Memory B cell (primary cell): ENCODE results near the gene SPTBN1.

Source experiments
- ATAC-seq: fragments of 150-1000 bp; cut with Tn5 transposase; 2 replicates; pipeline ENCODE4 v1.10.0; 2021; ENCODE audit warnings: low read depth, mild to moderate bottlenecking, moderate library complexity
- DNase-seq, 2 donors: peaks; one replicate each; pipeline ENCODE4 v3.0.0; 2022; ENCODE audit warnings: low spot score in 2 of 2
- H3K27ac Mint-ChIP-seq: one replicate; pipeline ENCODE4 v1.8.0; 2022; ENCODE audit warnings: mild to moderate bottlenecking, moderate library complexity, mixed read lengths
- H3K27me3 Mint-ChIP-seq: one replicate; pipeline ENCODE4 v1.8.0; 2022; ENCODE audit warnings: mixed read lengths
- H3K36me3 Mint-ChIP-seq: one replicate; pipeline ENCODE4 v1.8.0; 2022; ENCODE audit warnings: mild to moderate bottlenecking, mixed read lengths
- H3K4me1 Mint-ChIP-seq: one replicate; pipeline ENCODE4 v1.8.0; 2022; ENCODE audit warnings: mixed read lengths
- H3K4me3 Mint-ChIP-seq: one replicate; pipeline ENCODE4 v1.8.0; 2022; ENCODE audit warnings: mild to moderate bottlenecking, moderate library complexity, mixed read lengths
- H3K9me3 Mint-ChIP-seq: one replicate; pipeline ENCODE4 v1.8.0; 2022; ENCODE audit warnings: mixed read lengths

The SPTBN1 gene

GRCh38 chr2:54582987-54583386 lies 126.9 kb downstream of the SPTBN1 start:
- no peak for ATAC-seq
- peaks cover 10% of the 10 kb centered on the region for H3K36me3 Mint-ChIP-seq
- H3K4me1 Mint-ChIP-seq: peaks cover 65% of the 10 kb centered on the region
- no peaks in the 10 kb centered on the region for H3K9me3 Mint-ChIP-seq
- peak overlapping the region; percentile 37 for H3K4me3 Mint-ChIP-seq
- no peak for DNase-seq
- no peaks in the 10 kb centered on the region for H3K27me3 Mint-ChIP-seq
- H3K27ac Mint-ChIP-seq: peak overlapping the region; percentile 86

- DNase-seq: no peak
- H3K36me3 Mint-ChIP-seq: peaks cover 6% of the 10 kb centered on the region
- no peaks in the 10 kb centered on the region for H3K27me3 Mint-ChIP-seq
- H3K4me3 Mint-ChIP-seq: no peak overlapping the region
- no peak for ATAC-seq
- no peaks in the 10 kb centered on the region for H3K9me3 Mint-ChIP-seq
- no peak overlapping the region for H3K27ac Mint-ChIP-seq
- H3K4me1 Mint-ChIP-seq: peaks cover 61% of the 10 kb centered on the region
These were observed 128.5 kb downstream of the SPTBN1 start for GRCh38 chr2:54584598-54584997.

- Mint-ChIP-seq H3K27ac (peak overlapping the region; percentile 58), H3K27me3 (no peaks in the 10 kb centered on the region), H3K4me3 (no peak overlapping the region), H3K36me3 (peaks cover 6% of the 10 kb centered on the region), H3K9me3 (no peaks in the 10 kb centered on the region), H3K4me1 (peaks cover 56% of the 10 kb centered on the region)
- no peak for ATAC-seq
- no peak for DNase-seq
These were observed 129.1 kb downstream of the SPTBN1 start for GRCh38 chr2:54585136-54585733.

- ATAC-seq: no peak
- peaks cover 58% of the 10 kb centered on the region for H3K4me1 Mint-ChIP-seq
- DNase-seq: no peak
These were observed 129.9 kb downstream of the SPTBN1 start for GRCh38 chr2:54586062-54586461.

GRCh38 chr2:54586494-54586893 lies 130.4 kb downstream of the SPTBN1 start:
- Mint-ChIP-seq H3K9me3 (no peaks in the 10 kb centered on the region), H3K27me3 (no peaks in the 10 kb centered on the region), H3K4me3 (no peak overlapping the region), H3K4me1 (peaks cover 63% of the 10 kb centered on the region), H3K27ac (no peak overlapping the region), H3K36me3 (peaks cover 6% of the 10 kb centered on the region)
- no peak for DNase-seq
- ATAC-seq: no peak

More at GRCh38 chr2:54586062-54586461, 129.9 kb downstream of the SPTBN1 start:
- H3K4me3 Mint-ChIP-seq: no peak overlapping the region
- H3K36me3 Mint-ChIP-seq: peaks cover 6% of the 10 kb centered on the region
- H3K27ac Mint-ChIP-seq: no peak overlapping the region
- no peaks in the 10 kb centered on the region for H3K27me3 Mint-ChIP-seq
- no peaks in the 10 kb centered on the region for H3K9me3 Mint-ChIP-seq

- peaks cover 59% of the 10 kb centered on the region for H3K4me1 Mint-ChIP-seq
- DNase-seq (no peak), ATAC-seq (no peak)
- peak overlapping the region; percentile 81 for H3K27ac Mint-ChIP-seq
- H3K9me3 Mint-ChIP-seq: no peaks in the 10 kb centered on the region
- H3K27me3 Mint-ChIP-seq: no peaks in the 10 kb centered on the region
- H3K36me3 Mint-ChIP-seq: peaks cover 6% of the 10 kb centered on the region
- peak overlapping the region; percentile 32 for H3K4me3 Mint-ChIP-seq
These were observed 131.3 kb downstream of the SPTBN1 start for GRCh38 chr2:54587171-54588016.

- Mint-ChIP-seq H3K27me3 (no peaks in the 10 kb centered on the region), H3K9me3 (no peaks in the 10 kb centered on the region), H3K27ac (peak overlapping the region; percentile 81), H3K4me3 (no peak overlapping the region), H3K36me3 (peaks cover 6% of the 10 kb centered on the region), H3K4me1 (peaks cover 58% of the 10 kb centered on the region)
- no peak for ATAC-seq
- DNase-seq: no peak
These were observed 132.2 kb downstream of the SPTBN1 start for GRCh38 chr2:54588244-54588899.

GRCh38 chr2:54589038-54589339 lies 132.9 kb downstream of the SPTBN1 start:
- Mint-ChIP-seq H3K9me3 (no peaks in the 10 kb centered on the region), H3K36me3 (peaks cover 8% of the 10 kb centered on the region), H3K27me3 (no peaks in the 10 kb centered on the region), H3K27ac (peak overlapping the region; percentile 38), H3K4me3 (peak overlapping the region; percentile 52), H3K4me1 (peaks cover 57% of the 10 kb centered on the region)
- ATAC-seq: no peak
- no peak for DNase-seq

GRCh38 chr2:54589340-54590215 lies 133.5 kb downstream of the SPTBN1 start:
- peaks cover 56% of the 10 kb centered on the region for H3K4me1 Mint-ChIP-seq
- H3K27me3 Mint-ChIP-seq: no peaks in the 10 kb centered on the region
- H3K27ac Mint-ChIP-seq: peak overlapping the region; percentile 75
- peak overlapping the region; percentile 52 for H3K4me3 Mint-ChIP-seq
- H3K36me3 Mint-ChIP-seq: peaks cover 8% of the 10 kb centered on the region
- DNase-seq (no peak), ATAC-seq (peak; percentile 66)
- no peaks in the 10 kb centered on the region for H3K9me3 Mint-ChIP-seq

- ATAC-seq (no peak), DNase-seq (no peak)
- Mint-ChIP-seq H3K27ac (peak overlapping the region; percentile 75), H3K27me3 (no peaks in the 10 kb centered on the region), H3K9me3 (no peaks in the 10 kb centered on the region), H3K4me3 (peak overlapping the region; percentile 53), H3K4me1 (peaks cover 50% of the 10 kb centered on the region), H3K36me3 (peaks cover 8% of the 10 kb centered on the region)
These were observed 134.3 kb downstream of the SPTBN1 start for GRCh38 chr2:54590216-54591120.

GRCh38 chr2:54591551-54591950 lies 135.4 kb downstream of the SPTBN1 start:
- H3K4me3 Mint-ChIP-seq: peak overlapping the region; percentile 25
- DNase-seq: no peak
- peaks cover 58% of the 10 kb centered on the region for H3K4me1 Mint-ChIP-seq
- no peak for ATAC-seq
- peak overlapping the region; percentile 75 for H3K27ac Mint-ChIP-seq
- peaks cover 11% of the 10 kb centered on the region for H3K36me3 Mint-ChIP-seq
- no peaks in the 10 kb centered on the region for H3K9me3 Mint-ChIP-seq
- no peaks in the 10 kb centered on the region for H3K27me3 Mint-ChIP-seq

GRCh38 chr2:54593249-54593648 lies 137.1 kb downstream of the SPTBN1 start:
- Mint-ChIP-seq H3K27ac (peak overlapping the region; percentile 50), H3K4me1 (peaks cover 57% of the 10 kb centered on the region), H3K27me3 (no peaks in the 10 kb centered on the region), H3K9me3 (no peaks in the 10 kb centered on the region), H3K4me3 (peak overlapping the region; percentile 46), H3K36me3 (peaks cover 5% of the 10 kb centered on the region)
- DNase-seq (no peak), ATAC-seq (no peak)

GRCh38 chr2:54594048-54594447 lies 137.9 kb downstream of the SPTBN1 start:
- Mint-ChIP-seq H3K27ac (peak overlapping the region; percentile 50), H3K9me3 (no peaks in the 10 kb centered on the region), H3K36me3 (peaks cover 8% of the 10 kb centered on the region), H3K4me1 (peaks cover 57% of the 10 kb centered on the region), H3K27me3 (no peaks in the 10 kb centered on the region), H3K4me3 (peak overlapping the region; percentile 6)
- no peak for DNase-seq
- peak; percentile 66 for ATAC-seq
